Gastrocnemius medialis (tissue), 4 donors: ENCODE results near the gene SGPP2. TPM values are rescaled to one million over a fixed set of nuclear protein-coding genes. Genes with fewer than 3 reads are reported as not detected.

Experiments used
- ATAC-seq, 2 donors: fragments of 150-250 bp; one replicate each; pipeline ENCODE4 v1.9.1; 2016
- DNase-seq, 2 donors: peaks; one replicate each; pipeline ENCODE4 v3.0.0-alpha.2; 2019
- H3K27ac ChIP-seq, 4 donors: fragments of 200-600 bp; sonication (generic); 1 replicate in 1 of 4; 2 replicates in 3 of 4; pipeline ENCODE4 v1.5.1; 2016 to 2018; ENCODE audit warnings: mild to moderate bottlenecking in 2 of 4, moderate library complexity in 1 of 4
- H3K27me3 ChIP-seq, 3 donors: fragments of 200-600 bp; sonication (generic) in 2 of 3; 1 replicate in 1 of 3; 2 replicates in 2 of 3; pipeline versions ENCODE4 v1.5.1 to v1.6.0; 2016 to 2019; ENCODE audit warnings: mild to moderate bottlenecking in 1 of 3, moderate library complexity in 1 of 3
- H3K36me3 ChIP-seq, 2 donors: fragments of 200-600 bp; sonication (generic) in 1 of 2; one replicate each; pipeline ENCODE4 v1.5.1; 2017 to 2018
- H3K4me1 ChIP-seq, 2 donors: fragments of 200-600 bp; sonication (generic) in 1 of 2; one replicate each; pipeline ENCODE4 v1.5.1; 2016 to 2017; ENCODE audit warnings: mild to moderate bottlenecking in 2 of 2
- H3K4me3 ChIP-seq, 4 donors: fragments of 200-600 bp; sonication (generic) in 3 of 4; 1 replicate in 1 of 4; 2 replicates in 3 of 4; pipeline ENCODE4 v1.5.1; 2016 to 2019; ENCODE audit warnings: mild to moderate bottlenecking in 2 of 4
- H3K9me3 ChIP-seq, 3 donors: fragments of 200-600 bp; sonication (generic) in 2 of 3; 1 replicate in 1 of 3; 2 replicates in 2 of 3; pipeline ENCODE4 v1.5.1; 2016 to 2019
- POLR2A ChIP-seq, 2 donors: fragments of 450-650 bp; IDR thresholded peaks; one replicate each; pipeline ENCODE4 v1.6.1; 2017; ENCODE audit warnings: antibody characterized with exemption in 2 of 2, mild to moderate bottlenecking in 2 of 2, moderate library complexity in 2 of 2
- in situ Hi-C, 4 donors: fragments of 200-750 bp; cut with MboI; loops; one replicate each; pipeline versions ENCODE4 v1.15.0 to v1.8.0; 2017; ENCODE audit warnings: low sequenced_read_pairs in 4 of 4
- intact Hi-C: fragments of 100-400 bp; cut with DNase I; formaldehyde crosslinking; loops from one replicate; pipeline ENCODE4 v1.15.1; 2023; ENCODE audit warnings: low total_unique reads
- total RNA-seq, 4 donors: library from RNA; depleted of rRNA; stranded (reverse); fragments of >200 nt; gene quantifications; one replicate each; pipeline versions ENCODE4 v1.1.0 to v1.2.3, GENCODE V29; 2016
- TF ChIP-seq, protein P1 (sequence below), 5 experiments: fragments of 450-650 bp in 3 of 5; fragments of 200-600 bp in 2 of 5; sonication (generic) in 2 of 5; IDR thresholded peaks in 4 of 5; conservative IDR thresholded peaks in 1 of 5; 1 replicate in 4 of 5; 2 replicates in 1 of 5; pipeline ENCODE4 v1.5.1; 2016 to 2019; ENCODE audit warnings: antibody characterized with exemption in 5 of 5, mild to moderate bottlenecking in 3 of 5, moderate library complexity in 3 of 5

SGPP2 gene
- total RNA-seq, 4 donors from 2014 or later: 0.17 to 0.59 (median 0.31) TPM; not detected in 1

DNA sequence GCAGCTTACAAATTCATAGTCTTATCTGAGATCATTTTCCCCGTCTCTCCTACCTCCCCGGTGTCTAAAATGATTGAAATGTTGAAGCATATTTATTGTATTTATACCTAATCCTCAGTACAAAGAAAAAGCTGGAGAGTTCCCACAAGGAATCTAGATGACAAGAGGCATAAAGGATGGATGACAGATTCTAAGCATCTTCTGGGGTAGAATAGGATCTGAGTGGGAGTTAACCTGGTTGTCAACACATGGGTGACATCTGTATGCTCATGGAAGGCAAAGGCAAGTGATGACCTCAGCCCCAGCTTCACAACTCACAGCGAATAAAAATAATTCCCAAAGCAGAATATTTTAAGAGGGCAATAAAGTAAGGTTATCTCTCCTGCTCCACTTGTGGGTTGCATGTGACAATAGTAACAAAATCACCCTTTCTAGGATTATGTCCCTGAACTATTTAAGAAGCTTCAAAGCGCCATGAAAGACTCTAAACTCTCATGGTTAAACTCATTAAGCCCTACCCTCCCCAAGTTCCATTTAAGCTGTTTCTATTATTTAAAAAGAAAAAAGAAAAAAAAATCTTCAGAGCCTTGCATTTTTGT, 32.2 kb downstream of the SGPP2 start:
- in situ Hi-C loops (no loop called here), intact Hi-C loops (no loop called here)
- Histone ChIP-seq H3K4me3 (no peak overlapping the region), H3K4me1 (no peaks in the 10 kb centered on the region), H3K27ac (no peak overlapping the region), H3K9me3 (no peaks in the 10 kb centered on the region), H3K27me3 (no peaks in the 10 kb centered on the region), H3K36me3 (no peaks in the 10 kb centered on the region)
- TF ChIP-seq, protein P1, sequence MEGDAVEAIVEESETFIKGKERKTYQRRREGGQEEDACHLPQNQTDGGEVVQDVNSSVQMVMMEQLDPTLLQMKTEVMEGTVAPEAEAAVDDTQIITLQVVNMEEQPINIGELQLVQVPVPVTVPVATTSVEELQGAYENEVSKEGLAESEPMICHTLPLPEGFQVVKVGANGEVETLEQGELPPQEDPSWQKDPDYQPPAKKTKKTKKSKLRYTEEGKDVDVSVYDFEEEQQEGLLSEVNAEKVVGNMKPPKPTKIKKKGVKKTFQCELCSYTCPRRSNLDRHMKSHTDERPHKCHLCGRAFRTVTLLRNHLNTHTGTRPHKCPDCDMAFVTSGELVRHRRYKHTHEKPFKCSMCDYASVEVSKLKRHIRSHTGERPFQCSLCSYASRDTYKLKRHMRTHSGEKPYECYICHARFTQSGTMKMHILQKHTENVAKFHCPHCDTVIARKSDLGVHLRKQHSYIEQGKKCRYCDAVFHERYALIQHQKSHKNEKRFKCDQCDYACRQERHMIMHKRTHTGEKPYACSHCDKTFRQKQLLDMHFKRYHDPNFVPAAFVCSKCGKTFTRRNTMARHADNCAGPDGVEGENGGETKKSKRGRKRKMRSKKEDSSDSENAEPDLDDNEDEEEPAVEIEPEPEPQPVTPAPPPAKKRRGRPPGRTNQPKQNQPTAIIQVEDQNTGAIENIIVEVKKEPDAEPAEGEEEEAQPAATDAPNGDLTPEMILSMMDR (IDR thresholded peaks at IDR 0.05 in 4 of 5, conservative IDR thresholded peaks at IDR 0.05 in 1 of 5): no peak
- TF ChIP-seq POLR2A (IDR thresholded peaks at IDR 0.05): no peak
- DNase-seq (no peak), ATAC-seq (no peak)

DNA sequence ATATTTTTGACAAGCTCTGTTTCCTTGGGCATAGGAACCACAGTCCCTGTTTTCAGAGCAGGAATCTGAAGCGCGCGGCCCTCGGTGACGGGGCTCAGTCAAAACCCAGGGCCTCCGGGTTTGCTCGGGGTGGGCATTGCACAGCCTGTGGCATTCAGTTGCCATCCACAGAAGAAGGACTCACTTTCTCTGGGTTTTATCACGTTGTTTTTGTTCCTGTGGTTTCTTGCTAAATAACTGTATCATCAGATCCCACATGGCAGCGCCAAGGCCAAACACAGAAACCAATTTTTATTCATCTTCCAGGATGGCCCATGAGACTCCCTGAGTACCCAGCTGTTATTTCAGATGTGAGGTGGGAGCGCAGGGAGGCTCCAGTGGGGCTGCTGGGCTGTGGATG, 35.6 kb downstream of the SGPP2 start:
- in situ Hi-C loops: no loop called here

DNA sequence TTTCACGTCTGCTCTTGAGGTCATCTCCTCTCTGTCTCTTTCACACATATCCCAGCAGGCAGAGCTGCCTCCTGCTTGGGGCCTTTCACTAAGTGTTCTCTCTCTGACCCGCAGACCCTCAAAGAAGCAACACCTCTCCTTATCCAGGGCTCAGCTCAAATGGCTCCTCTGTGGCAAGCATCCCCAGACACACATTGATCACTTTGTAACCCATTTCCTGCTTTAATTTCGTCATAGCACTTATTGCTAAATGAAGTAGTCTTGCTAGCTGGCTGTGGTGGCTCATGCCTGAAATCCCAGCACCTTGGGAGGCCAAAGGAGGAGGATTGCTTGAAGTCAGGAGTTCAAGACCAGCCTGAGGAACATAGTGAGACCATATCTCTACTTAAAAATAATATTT, 41.4 kb downstream of the SGPP2 start:
- DNase-seq (no peak), ATAC-seq (no peak)
- Histone ChIP-seq H3K4me3 (no peak overlapping the region), H3K27me3 (peaks cover 0 to 3% (median 0%) of the 10 kb centered on the region in 3 donors), H3K36me3 (no peaks in the 10 kb centered on the region), H3K9me3 (no peaks in the 10 kb centered on the region), H3K4me1 (no peaks in the 10 kb centered on the region), H3K27ac (no peak overlapping the region)
- TF ChIP-seq, protein P1 (IDR thresholded peaks at IDR 0.05 in 4 of 5, conservative IDR thresholded peaks at IDR 0.05 in 1 of 5): no peak
- no peak for TF ChIP-seq POLR2A (IDR thresholded peaks at IDR 0.05)
- intact Hi-C loops (no loop called here), in situ Hi-C loops (no loop called here)

More for the DNA sequence above, 35.6 kb downstream of the SGPP2 start:
- H3K36me3 ChIP-seq: no peaks in the 10 kb centered on the region
- no peaks in the 10 kb centered on the region for H3K9me3 ChIP-seq
- no peak for TF ChIP-seq POLR2A (IDR thresholded peaks at IDR 0.05)
- TF ChIP-seq, protein P1 (IDR thresholded peaks at IDR 0.05 in 4 of 5, conservative IDR thresholded peaks at IDR 0.05 in 1 of 5): no peak
- intact Hi-C loops: no loop called here
- ATAC-seq (no peak), DNase-seq (no peak)
- peaks cover 0 to 3% (median 0%) of the 10 kb centered on the region in 3 donors for H3K27me3 ChIP-seq
- H3K4me3 ChIP-seq: no peak overlapping the region
- no peaks in the 10 kb centered on the region for H3K4me1 ChIP-seq
- no peak overlapping the region for H3K27ac ChIP-seq

DNA sequence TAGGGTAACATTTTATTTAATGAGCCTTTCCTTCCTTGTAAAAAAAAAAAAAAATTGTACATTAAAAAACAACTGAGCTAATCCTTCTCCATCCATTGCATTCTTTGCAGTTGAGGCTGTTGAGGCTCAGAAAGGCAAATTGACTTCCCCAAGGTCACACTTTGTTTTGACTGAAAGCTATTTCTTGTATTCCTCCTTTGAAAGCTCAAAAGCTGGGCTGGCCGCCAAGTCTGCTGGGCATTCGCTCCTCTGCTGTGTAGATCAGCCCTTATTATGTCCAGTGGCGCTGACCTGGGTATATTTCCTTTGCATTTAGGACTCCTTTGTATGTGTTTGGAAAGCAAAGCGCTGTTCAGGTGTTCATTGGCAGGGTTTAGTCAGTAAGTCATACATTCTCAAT, 44.0 kb downstream of the SGPP2 start:
- H3K9me3 ChIP-seq: no peaks in the 10 kb centered on the region
- H3K4me3 ChIP-seq: no peak overlapping the region
- H3K4me1 ChIP-seq: no peaks in the 10 kb centered on the region
- no peaks in the 10 kb centered on the region for H3K36me3 ChIP-seq
- in situ Hi-C loops: no loop called here
- intact Hi-C loops: no loop called here
- TF ChIP-seq, protein P1 (IDR thresholded peaks at IDR 0.05 in 4 of 5, conservative IDR thresholded peaks at IDR 0.05 in 1 of 5): no peak
- no peak for TF ChIP-seq POLR2A (IDR thresholded peaks at IDR 0.05)
- no peak for ATAC-seq
- no peak for DNase-seq
- H3K27ac ChIP-seq: no peak overlapping the region
- H3K27me3 ChIP-seq: no peaks in the 10 kb centered on the region
